Rectal smooth muscle tissue (tissue), 1 donor: Measurements from ENCODE around the gene CCDC144A.
"Not testable (repeated sequence)": the region's sequence is repeated elsewhere in the genome, so short reads cannot be mapped to it uniquely, and the experiment has no call there.

Experiments used
- H3K27ac ChIP-seq: one replicate; pipeline ENCODE4 v1.7.0; 2013; ENCODE audit warnings: low read depth, low read length, inconsistent platforms
- H3K27me3 ChIP-seq: one replicate; pipeline ENCODE4 v1.7.0; 2013; ENCODE audit warnings: low read length; ENCODE audit not compliant: control insufficient read depth, insufficient read depth
- H3K36me3 ChIP-seq: one replicate; pipeline ENCODE4 v1.7.0; 2013; ENCODE audit warnings: low read length; ENCODE audit not compliant: control insufficient read depth, insufficient read depth
- H3K4me1 ChIP-seq: one replicate; pipeline ENCODE4 v1.7.0; 2013; ENCODE audit warnings: low read length; ENCODE audit not compliant: control insufficient read depth, insufficient read depth
- H3K4me3 ChIP-seq: one replicate; pipeline ENCODE4 v1.7.0; 2013; ENCODE audit warnings: low read length
- H3K9ac ChIP-seq: one replicate; pipeline ENCODE4 v1.7.0; 2013; ENCODE audit warnings: low read length

CCDC144A gene

GRCh38 chr17:16683290-16684138 lies 6.5 kb upstream of the CCDC144A start:
- not testable (repeated sequence) for H3K9ac ChIP-seq, H3K27me3 ChIP-seq, H3K36me3 ChIP-seq, H3K27ac ChIP-seq, H3K4me1 ChIP-seq, H3K4me3 ChIP-seq

GRCh38 chr17:16686019-16686418 lies 4.0 kb upstream of the CCDC144A start:
- H3K36me3 ChIP-seq, H3K27ac ChIP-seq, H3K4me3 ChIP-seq, H3K4me1 ChIP-seq, H3K27me3 ChIP-seq, H3K9ac ChIP-seq: not testable (repeated sequence)

- not testable (repeated sequence) for H3K4me1 ChIP-seq, H3K4me3 ChIP-seq, H3K36me3 ChIP-seq, H3K27ac ChIP-seq, H3K27me3 ChIP-seq, H3K9ac ChIP-seq
These were observed 2.9 kb upstream of the CCDC144A start for GRCh38 chr17:16687151-16687550.

- not testable (repeated sequence) for H3K27ac ChIP-seq, H3K36me3 ChIP-seq, H3K4me3 ChIP-seq, H3K27me3 ChIP-seq, H3K4me1 ChIP-seq, H3K9ac ChIP-seq
These were observed 406 bp downstream of the CCDC144A start for GRCh38 chr17:16690447-16690846.

GRCh38 chr17:16697603-16698002 lies 7.6 kb downstream of the CCDC144A start:
- not testable (repeated sequence) for H3K4me1 ChIP-seq, H3K27ac ChIP-seq, H3K27me3 ChIP-seq, H3K4me3 ChIP-seq, H3K36me3 ChIP-seq, H3K9ac ChIP-seq

DNA sequence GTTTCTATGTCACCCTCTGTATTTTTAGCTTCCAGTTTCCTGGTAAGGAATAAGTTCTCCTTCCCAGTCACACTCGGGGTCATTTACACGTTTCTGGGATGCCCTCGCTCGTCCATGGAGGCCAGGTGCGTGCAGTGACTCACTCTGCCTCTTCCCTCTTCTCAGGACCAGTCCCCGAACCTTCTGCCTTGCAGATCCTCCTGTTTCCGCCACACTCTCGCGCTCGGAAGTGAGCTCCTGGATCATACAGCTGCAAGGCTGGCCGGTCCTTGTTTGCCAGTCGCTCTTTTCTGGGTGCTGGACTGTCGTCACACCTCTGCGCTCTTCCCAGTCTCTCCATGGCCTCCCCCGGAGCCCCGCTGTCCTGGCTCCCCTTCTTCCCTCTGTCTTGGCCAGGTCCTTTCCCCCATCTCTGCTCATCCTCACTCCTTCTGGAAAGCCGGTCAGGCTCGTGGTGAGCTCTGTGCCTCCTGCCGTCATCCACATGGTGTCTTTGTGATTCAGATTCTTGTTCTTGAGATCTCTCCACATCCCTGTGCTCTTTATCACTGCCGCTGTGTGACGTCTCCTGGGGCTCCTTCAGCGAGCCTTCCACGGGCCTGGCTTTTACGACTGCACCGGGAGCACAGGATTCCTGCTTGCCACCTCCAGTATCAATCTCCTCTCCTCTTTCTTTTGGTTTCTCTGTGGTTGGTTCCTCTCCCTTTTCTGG lies 55.6 kb downstream of the CCDC144A start:
- H3K4me3 ChIP-seq, H3K27me3 ChIP-seq, H3K4me1 ChIP-seq, H3K27ac ChIP-seq, H3K9ac ChIP-seq, H3K36me3 ChIP-seq: not testable (repeated sequence)

- not testable (repeated sequence) for H3K4me1 ChIP-seq, H3K4me3 ChIP-seq, H3K27me3 ChIP-seq, H3K36me3 ChIP-seq, H3K27ac ChIP-seq, H3K9ac ChIP-seq
These were observed 56.5 kb downstream of the CCDC144A start for GRCh38 chr17:16746571-16746970.

GRCh38 chr17:16750515-16750914 lies 60.5 kb downstream of the CCDC144A start:
- not testable (repeated sequence) for H3K9ac ChIP-seq, H3K4me1 ChIP-seq, H3K27ac ChIP-seq, H3K27me3 ChIP-seq, H3K4me3 ChIP-seq, H3K36me3 ChIP-seq

- H3K4me3 ChIP-seq, H3K27ac ChIP-seq, H3K36me3 ChIP-seq, H3K4me1 ChIP-seq, H3K9ac ChIP-seq, H3K27me3 ChIP-seq: not testable (repeated sequence)
These were observed 61.3 kb downstream of the CCDC144A start for GRCh38 chr17:16751224-16751923.

DNA sequence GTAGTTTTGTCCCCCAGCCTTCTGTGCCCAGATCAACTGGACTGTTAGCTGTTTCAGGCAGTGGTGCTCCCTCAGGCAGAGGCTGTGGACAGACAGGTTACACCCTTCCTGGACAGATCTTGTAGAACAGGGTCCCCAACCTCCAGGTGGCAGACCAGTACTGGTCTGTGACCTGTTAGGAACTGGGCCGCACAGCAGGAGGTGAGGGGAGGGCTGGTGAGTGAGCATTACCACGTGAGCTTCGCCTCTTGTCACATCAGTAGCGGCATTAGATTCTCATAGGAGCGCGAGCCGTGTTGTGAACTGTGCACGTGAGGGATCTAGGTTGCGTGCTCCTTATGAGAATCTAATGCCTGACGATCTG lies 61.9 kb downstream of the CCDC144A start:
- not testable (repeated sequence) for H3K27ac ChIP-seq, H3K27me3 ChIP-seq, H3K9ac ChIP-seq, H3K36me3 ChIP-seq, H3K4me1 ChIP-seq, H3K4me3 ChIP-seq

- not testable (repeated sequence) for H3K9ac ChIP-seq, H3K4me1 ChIP-seq, H3K27me3 ChIP-seq, H3K36me3 ChIP-seq, H3K27ac ChIP-seq, H3K4me3 ChIP-seq
These were observed 67.5 kb downstream of the CCDC144A start for GRCh38 chr17:16757520-16757919.

DNA sequence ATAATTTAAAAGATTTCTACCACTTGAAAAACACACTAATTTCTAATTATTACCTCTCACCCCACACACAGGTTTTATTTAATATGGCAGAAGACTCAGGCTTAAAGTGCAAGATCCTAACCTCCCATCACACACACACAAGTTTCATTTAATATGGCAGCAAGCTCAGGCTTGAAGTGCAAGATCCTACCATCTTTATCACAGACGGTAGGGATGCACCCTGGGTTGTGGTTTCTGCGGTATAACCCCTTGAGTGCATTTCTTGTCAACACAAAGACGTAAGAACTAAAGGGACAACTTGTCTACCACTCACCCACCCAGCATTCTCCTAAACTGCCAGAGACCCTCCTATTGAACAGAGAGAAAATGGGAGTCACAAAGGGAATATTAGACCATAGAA lies 68.1 kb downstream of the CCDC144A start:
- H3K9ac ChIP-seq, H3K36me3 ChIP-seq, H3K4me3 ChIP-seq, H3K27me3 ChIP-seq, H3K27ac ChIP-seq, H3K4me1 ChIP-seq: not testable (repeated sequence)
